Endothelial cell of umbilical vein (primary cell): Measurements from ENCODE around the gene EREG. TPM values are rescaled to one million over a fixed set of nuclear protein-coding genes. Genes with fewer than 3 reads are reported as not detected.

Source experiments
- BruUV-seq: library from RNA; stranded (reverse); fragments of 400-500 nt; replicated peaks from 2 replicates; lab custom pipeline; 2021; lab: Mats Ljungman, UMichigan
- CTCF ChIA-PET: fragments of 300-600, 350-600 bp; sonication (Branson Sonifier 250); formaldehyde crosslinking; loops from one replicate; lab custom pipeline; 2021; ENCODE audit warnings: antibody characterized with exemption, inconsistent platforms; lab: Charles Lee
- POLR2A ChIA-PET: fragments of 300-600, 350-600 bp; sonication (Branson Sonifier 250); formaldehyde crosslinking; loops from one replicate; lab custom pipeline; 2021; ENCODE audit warnings: antibody characterized with exemption, inconsistent platforms; lab: Charles Lee
- DNase-seq: peaks from one replicate; pipeline ENCODE4 v3.0.0-alpha.2; 2011; ENCODE audit warnings: low read depth, low spot score
- FAIRE-seq: peaks from 2 replicates; lab custom pipeline; 2011; peaks lifted over from hg19 to GRCh38; lab: Jason Lieb, UNC
- H2AFZ ChIP-seq: 2 replicates; pipeline ENCODE4 v1.6.0; 2012; ENCODE audit warnings: low read depth, low read length, control low read depth, inconsistent platforms
- H3K27ac ChIP-seq: 2 replicates; pipeline ENCODE4 v1.5.1; 2011; ENCODE audit warnings: low read depth, mild to moderate bottlenecking, control low read depth, low read length, moderate library complexity; ENCODE audit not compliant: insufficient read depth
- H3K27me3 ChIP-seq, 2 experiments: 2 replicates each; pipeline versions ENCODE4 v1.6.0 to v1.6.1; 2011; ENCODE audit warnings: low read length in 2 of 2, mixed read lengths in 1 of 2; ENCODE audit not compliant: control insufficient read depth in 2 of 2, insufficient read depth in 2 of 2
- H3K36me3 ChIP-seq, 2 experiments: 2 replicates in 1 of 2; 3 replicates in 1 of 2; pipeline ENCODE4 v1.5.1; 2011; ENCODE audit warnings: low read length in 2 of 2, mild to moderate bottlenecking in 1 of 2, moderate library complexity in 1 of 2; ENCODE audit not compliant: control insufficient read depth in 2 of 2, insufficient read depth in 2 of 2; ENCODE audit errors: extremely low read depth in 1 of 2
- H3K4me1 ChIP-seq: 3 replicates; pipeline ENCODE4 v1.5.1; 2011; ENCODE audit warnings: mild to moderate bottlenecking, low read length; ENCODE audit not compliant: control insufficient read depth, insufficient read depth; ENCODE audit errors: extremely low read depth
- H3K4me2 ChIP-seq: 2 replicates; pipeline ENCODE4 v1.6.1; 2011; ENCODE audit warnings: low read length, control low read depth, mixed read lengths; ENCODE audit not compliant: insufficient read depth
- H3K4me3 ChIP-seq, 3 experiments: fragments of 200-600 bp in 1 of 3; sonication (generic), shearing (Covaris generic) in 1 of 3; replicated peaks in 1 of 3; 2 replicates each; pipeline ENCODE4 v1.5.1; 2011 to 2016; ENCODE audit warnings: control low read depth in 3 of 3, low read length in 3 of 3, mild to moderate bottlenecking in 2 of 3, inconsistent platforms in 1 of 3, low read depth in 1 of 3, moderate library complexity in 1 of 3; ENCODE audit not compliant: insufficient read depth in 1 of 3
- H3K79me2 ChIP-seq: 2 replicates; pipeline ENCODE4 v1.6.0; 2012; ENCODE audit warnings: low read length, inconsistent platforms; ENCODE audit not compliant: control insufficient read depth, insufficient read depth
- H3K9ac ChIP-seq: replicated peaks from 2 replicates; pipeline ENCODE3; 2011; ENCODE audit warnings: low read length, control low read depth; ENCODE audit not compliant: insufficient read depth; ENCODE audit errors: extremely low read depth
- H3K9me1 ChIP-seq: replicated peaks from 3 replicates; pipeline ENCODE4 v1.6.0; 2011; ENCODE audit warnings: mild to moderate bottlenecking, low read length; ENCODE audit not compliant: control insufficient read depth, insufficient read depth; ENCODE audit errors: extremely low read depth
- H3K9me3 ChIP-seq: replicated peaks from 2 replicates; pipeline ENCODE4 v1.5.1; 2012; ENCODE audit warnings: low read length, inconsistent platforms; ENCODE audit not compliant: control insufficient read depth, insufficient read depth
- H4K20me1 ChIP-seq: replicated peaks from 2 replicates; pipeline ENCODE3; 2011; ENCODE audit warnings: mild to moderate bottlenecking, low read length; ENCODE audit not compliant: control insufficient read depth, insufficient read depth; ENCODE audit errors: extremely low read depth
- CTCF ChIP-seq, 2 donors: IDR thresholded peaks; 1 replicate in 1 of 2; 2 replicates in 1 of 2; pipeline ENCODE4 v1.5.1; 2011; ENCODE audit warnings: low read length in 2 of 2, mild to moderate bottlenecking in 2 of 2, moderate library complexity in 2 of 2, control low read depth in 1 of 2, inconsistent platforms in 1 of 2, low read depth in 1 of 2; ENCODE audit not compliant: insufficient read depth in 1 of 2; ENCODE audit errors: extremely low read depth in 1 of 2
- EZH2 ChIP-seq: IDR thresholded peaks from 2 replicates; pipeline ENCODE4 v1.6.1; 2012; ENCODE audit warnings: borderline replicate concordance, low read depth, mild to moderate bottlenecking, moderate library complexity, low read length, inconsistent platforms; ENCODE audit not compliant: severe bottlenecking
- FOS ChIP-seq: IDR thresholded peaks from 2 replicates; pipeline ENCODE4 v1.6.1; 2011; ENCODE audit warnings: mild to moderate bottlenecking, low read length, moderate library complexity, borderline replicate concordance; ENCODE audit not compliant: insufficient read depth
- GATA2 ChIP-seq: IDR thresholded peaks from 2 replicates; pipeline ENCODE4 v1.7.0; 2011; ENCODE audit warnings: low read depth, mild to moderate bottlenecking, moderate library complexity, mixed read lengths, low read length; ENCODE audit not compliant: insufficient read length, insufficient read depth
- MAX ChIP-seq: IDR thresholded peaks from 2 replicates; pipeline ENCODE4 v1.6.1; 2011; ENCODE audit not compliant: insufficient read depth, insufficient read length
- MYC ChIP-seq: IDR thresholded peaks from one replicate; pipeline ENCODE4 v1.6.1; 2011; ENCODE audit warnings: mild to moderate bottlenecking, low read depth, low read length
- POLR2A ChIP-seq: IDR thresholded peaks from 2 replicates; pipeline ENCODE4 v1.6.1; 2012; ENCODE audit warnings: low read depth, mild to moderate bottlenecking, control low read depth, low read length
- POLR2AphosphoS5 ChIP-seq: IDR thresholded peaks from 2 replicates; pipeline ENCODE4 v1.6.1; 2012; ENCODE audit warnings: low read depth, mild to moderate bottlenecking, control low read depth, low read length, moderate library complexity; ENCODE audit not compliant: insufficient read depth
- dilution Hi-C: fragments of 300-500 bp; cut with MboI; formaldehyde crosslinking; loops from one replicate; pipeline ENCODE4 v1.15.0; 2019; ENCODE audit warnings: low sequenced_read_pairs; ENCODE audit not compliant: extremely low pct_ligation_motif_present
- intact Hi-C: fragments of 100-400 bp; cut with micrococcal nuclease; formaldehyde crosslinking; loops from one replicate; pipeline ENCODE4 v1.10.0; 2022
- polyA plus RNA-seq, 4 experiments: library from polyadenylated mRNA; depleted of rRNA in 3 of 4; stranded (reverse) in 3 of 4; unstranded in 1 of 4; fragments of >200 nt; gene quantifications; 2 replicates each; pipeline versions ENCODE4 v1.2.1 to v1.2.3, GENCODE V29; 2011 to 2012; ENCODE audit warnings: missing spikeins in 1 of 4
- total RNA-seq: library from RNA; stranded (reverse); gene quantifications from 2 replicates; pipeline ENCODE4 v1.2.3, GENCODE V29; 2021

The EREG gene
- total and polyA plus RNA-seq, 2 donors (not counting 3 experiments of a cell fraction or from before 2014, with no cell fraction given) = not detected

GRCh38 chr4:74353858-74354257, 11.1 kb upstream of the EREG start:
- no peaks in the 10 kb centered on the region for H3K79me2 ChIP-seq
- no peak overlapping the region for H3K4me3 ChIP-seq
- H2AFZ ChIP-seq = no peak overlapping the region
- H3K27ac ChIP-seq = no peak overlapping the region
- H3K4me1 ChIP-seq = no peaks in the 10 kb centered on the region
- H4K20me1 ChIP-seq = no peaks in the 10 kb centered on the region
- H3K27me3 ChIP-seq = no peaks in the 10 kb centered on the region
- no peak overlapping the region for H3K9ac ChIP-seq
- H3K9me1 ChIP-seq = no peaks in the 10 kb centered on the region
- H3K4me2 ChIP-seq = no peak overlapping the region
- DNase-seq (no peak), FAIRE-seq (no peak)
- ChIA-PET POLR2A (no interaction called here), CTCF (no interaction called here)
- no peaks in the 10 kb centered on the region for H3K36me3 ChIP-seq
- TF ChIP-seq POLR2A (no peak), MAX (no peak), EZH2 (no peak), GATA2 (no peak), POLR2AphosphoS5 (no peak), MYC (no peak), CTCF (IDR thresholded peaks at IDR 0.05; ENCODE audit: extremely low read depth in 1 of 2, insufficient read depth in 1 of 2, low read depth in 1 of 2, low read length in 2 of 2) (no peak), FOS (no peak)
- dilution Hi-C loops = no loop called here
- intact Hi-C loops = no loop called here
- no peaks in the 10 kb centered on the region for H3K9me3 ChIP-seq
- BruUV-seq = no TSS peak
